ELF-1 (cell line): ENCODE data around the gene FIG4.
"Not testable (repeated sequence)": the region's sequence is repeated elsewhere in the genome, so short reads cannot be mapped to it uniquely, and the experiment has no call there.

Source experiments
- DNase-seq: peaks from one replicate; pipeline ENCODE4 v3.0.0-alpha.2; 2016; ENCODE audit warnings: low read depth, low spot score

Gene FIG4

DNA sequence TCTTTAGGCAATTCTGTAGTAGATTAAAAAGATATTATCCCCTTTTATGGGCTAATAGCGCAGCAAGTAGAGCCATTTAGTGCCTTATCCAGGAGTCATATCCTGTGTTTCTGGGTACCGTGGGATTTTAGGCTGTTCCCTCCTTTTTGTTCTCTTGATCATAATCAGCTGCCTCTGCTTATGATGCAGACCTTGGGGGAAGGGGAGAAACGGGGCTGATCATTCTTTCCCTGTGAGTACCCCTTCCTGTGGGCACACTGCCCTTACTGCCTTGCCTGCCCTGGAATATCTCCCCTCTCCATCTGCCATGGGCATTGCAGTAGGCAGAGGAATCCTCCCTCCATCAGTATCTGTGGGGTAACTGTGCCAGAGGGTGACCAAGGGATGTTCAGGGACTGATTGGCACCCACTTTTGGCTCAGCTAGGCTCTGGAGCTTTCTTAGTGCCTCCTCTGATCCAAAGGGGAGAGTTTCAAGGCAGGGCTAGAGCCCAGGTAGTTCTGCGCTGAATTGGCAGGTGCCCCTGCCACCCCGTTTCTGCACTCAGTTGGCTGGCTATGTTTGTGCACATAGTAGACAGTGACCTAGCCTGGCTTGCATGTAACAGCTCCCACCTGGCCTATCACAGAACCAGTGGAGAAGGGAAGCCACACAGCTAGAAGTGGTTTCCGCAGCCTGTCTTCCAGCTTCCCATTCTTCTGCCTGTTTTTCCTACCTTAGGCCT lies 103.3 kb downstream of the FIG4 start:
- no peak for DNase-seq

DNA sequence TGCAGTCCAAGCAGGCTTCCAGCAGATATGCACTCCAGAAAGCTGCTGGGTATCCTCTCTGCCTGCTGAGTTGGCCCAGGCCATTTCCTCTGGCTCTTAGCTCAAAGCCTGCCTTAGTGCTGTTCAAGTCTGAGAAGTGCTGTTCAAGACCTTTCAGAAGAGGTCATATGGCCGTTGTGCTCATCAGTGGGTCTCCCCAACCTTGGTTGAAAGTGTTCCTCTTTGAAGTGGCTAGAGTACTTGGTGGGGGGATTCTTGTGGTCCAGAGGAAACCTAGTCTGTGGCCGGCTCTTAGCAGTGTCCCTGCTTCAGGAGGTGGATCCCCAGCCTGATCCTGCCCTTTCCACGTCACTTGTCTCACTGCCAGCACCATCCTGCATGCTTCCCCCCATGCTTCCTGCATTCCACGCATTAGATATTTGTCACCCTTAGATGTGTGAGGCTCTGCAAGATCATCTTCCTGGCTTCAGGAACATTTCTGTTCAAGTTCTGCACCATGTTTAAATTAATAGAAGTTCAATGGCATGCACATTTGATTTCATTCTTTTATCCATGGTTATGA lies 105.0 kb downstream of the FIG4 start:
- no peak for DNase-seq

DNA sequence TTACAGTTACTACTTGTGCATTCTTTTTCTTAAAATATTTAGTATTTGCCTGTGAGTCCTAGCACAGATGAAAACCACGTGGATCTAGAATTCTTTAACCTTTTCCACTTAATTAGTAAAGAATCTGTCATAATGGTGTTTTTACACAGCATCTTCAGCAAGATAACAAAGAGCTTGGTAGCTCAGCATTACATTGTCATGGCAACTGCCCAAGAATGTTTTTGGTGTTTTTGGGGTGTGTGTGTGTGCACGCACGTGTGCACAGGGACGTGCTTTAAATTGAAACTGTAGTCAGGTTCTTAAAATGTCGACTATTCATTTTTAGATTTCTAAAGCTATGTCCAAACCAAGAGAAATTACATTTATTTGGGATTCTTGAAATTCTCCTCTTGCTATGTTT lies 108.0 kb downstream of the FIG4 start:
- DNase-seq, result no peak

DNA sequence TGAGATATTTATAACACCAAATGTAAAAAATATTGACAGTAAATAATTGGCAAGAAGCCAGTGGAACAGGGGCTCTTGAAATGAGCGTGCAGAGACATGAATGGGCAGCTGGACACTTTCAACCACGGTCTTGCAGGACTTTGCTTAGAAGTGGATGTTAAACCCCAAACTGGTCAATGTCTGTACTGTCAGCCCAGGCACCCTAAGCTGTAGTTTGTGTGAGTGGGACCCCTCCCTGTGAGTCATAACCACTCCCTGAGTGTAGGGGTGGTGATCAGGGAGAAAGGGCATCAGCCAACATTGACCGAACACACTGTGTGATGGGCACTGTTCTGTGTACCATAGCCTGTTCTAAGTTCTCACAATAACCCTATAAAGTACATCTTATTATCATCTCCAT lies 108.6 kb downstream of the FIG4 start:
- DNase-seq, result no peak

DNA sequence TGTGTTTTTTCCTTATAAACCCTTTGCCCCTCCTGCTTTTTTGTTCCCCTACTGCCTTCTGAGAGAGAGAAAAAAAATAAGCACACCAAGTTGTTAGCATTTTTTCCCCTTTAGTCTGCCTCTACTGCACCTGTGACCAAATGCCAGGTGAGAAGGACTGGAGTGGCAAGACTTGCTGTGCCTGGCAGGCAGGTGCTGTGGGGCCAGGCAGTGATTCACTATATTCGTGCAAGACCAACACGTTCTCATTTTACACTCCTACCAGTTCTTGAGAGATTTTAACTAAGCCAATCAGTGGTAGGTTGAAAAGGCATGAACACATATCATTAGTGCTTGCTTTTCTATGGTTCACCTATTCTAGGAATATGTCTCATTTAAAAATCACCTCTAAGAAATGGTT lies 109.7 kb downstream of the FIG4 start:
- no peak for DNase-seq

DNA sequence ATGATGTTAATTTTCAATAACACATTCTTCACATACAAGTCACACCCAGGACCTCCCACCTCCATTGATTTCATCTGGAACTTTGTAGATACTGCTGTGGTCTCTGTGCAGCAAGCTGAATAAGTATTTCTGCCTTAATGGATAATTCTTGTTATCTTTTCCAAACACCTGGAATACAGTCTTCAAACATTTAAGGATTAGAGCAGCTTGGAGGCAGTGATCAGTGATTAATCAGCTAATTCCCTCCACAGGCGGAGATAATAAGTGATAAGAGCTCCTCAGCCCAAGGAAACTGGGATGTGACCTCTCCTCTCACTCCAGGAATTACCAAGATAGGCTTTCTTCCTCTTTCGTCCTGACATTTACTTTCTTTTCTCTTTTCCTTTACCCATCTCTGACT lies 110.7 kb downstream of the FIG4 start:
- DNase-seq, result no peak

DNA sequence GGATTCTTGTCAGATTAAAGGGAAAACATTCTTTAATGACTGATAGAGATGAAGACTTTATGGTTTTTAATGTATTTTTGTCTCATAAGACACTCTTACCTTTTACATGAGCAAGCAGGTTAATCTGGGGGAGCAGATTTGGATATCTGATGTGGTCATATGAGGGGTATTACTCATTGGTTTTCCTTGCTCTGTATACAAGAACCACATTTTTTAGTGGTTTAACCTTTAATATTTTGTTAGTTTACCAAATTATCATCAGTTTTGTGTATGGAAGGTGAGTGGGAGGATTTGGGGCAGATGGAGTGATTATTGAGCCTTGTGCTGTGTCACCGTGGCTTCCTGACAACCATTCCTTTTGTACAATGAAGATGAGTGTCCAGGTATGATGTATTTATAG lies 112.9 kb downstream of the FIG4 start:
- DNase-seq, result no peak

DNA sequence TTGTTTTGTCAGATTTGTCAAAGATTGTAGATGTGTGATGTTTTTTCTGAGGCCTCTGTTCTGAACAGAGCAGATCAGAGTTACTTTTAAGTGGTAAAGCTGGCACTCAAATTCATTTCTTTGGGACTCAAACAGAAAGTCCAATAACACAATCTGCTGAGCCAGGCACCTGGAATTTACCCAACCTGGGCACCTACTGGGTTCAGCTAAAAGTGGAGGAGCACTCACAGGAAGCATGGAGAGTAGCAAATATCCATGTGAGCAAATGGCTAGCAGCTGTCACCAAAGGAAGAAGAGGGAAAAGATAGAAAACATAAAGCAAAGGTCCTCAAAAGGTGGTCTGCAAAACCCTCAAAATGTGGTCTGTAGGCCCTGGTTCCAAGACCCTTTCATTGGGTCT lies 116.8 kb downstream of the FIG4 start:
- no peak for DNase-seq

DNA sequence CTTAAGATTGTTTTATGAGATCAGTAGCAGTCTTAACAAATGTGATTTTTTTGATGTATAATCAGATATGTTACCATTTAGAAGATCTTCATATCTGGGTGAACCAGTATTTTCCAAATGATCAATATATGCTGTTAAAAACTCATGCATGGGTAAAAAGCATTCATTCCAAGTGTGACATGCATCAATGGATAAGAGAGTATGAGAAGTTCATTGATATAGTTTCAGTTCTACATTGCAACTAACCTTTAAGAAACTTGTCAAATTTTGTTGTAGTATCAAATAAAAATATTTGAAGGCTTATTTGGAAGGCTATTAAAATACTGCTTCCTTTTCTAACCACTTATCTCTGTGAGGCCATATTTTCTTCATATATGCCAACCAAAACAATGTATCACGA lies 117.7 kb downstream of the FIG4 start:
- DNase-seq, result no peak

DNA sequence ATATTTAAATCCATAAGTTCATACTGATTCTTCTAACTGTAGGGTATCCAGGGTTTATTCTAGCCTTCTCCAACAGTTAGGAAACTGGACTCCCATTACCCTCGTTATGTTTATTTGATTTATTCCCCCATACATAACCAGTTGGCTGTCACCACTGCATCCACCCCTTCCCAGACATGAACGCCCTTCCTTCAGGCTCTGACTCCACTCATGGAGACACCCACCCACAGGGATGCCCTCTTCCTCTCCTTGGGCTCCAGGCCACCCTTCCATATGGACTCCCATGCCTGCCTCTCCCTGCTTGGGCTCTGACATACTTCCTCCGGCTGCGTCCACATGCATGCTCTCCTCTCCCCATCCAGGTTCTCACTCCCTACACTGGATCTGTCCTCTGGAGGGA lies 124.0 kb downstream of the FIG4 start:
- no peak for DNase-seq

DNA sequence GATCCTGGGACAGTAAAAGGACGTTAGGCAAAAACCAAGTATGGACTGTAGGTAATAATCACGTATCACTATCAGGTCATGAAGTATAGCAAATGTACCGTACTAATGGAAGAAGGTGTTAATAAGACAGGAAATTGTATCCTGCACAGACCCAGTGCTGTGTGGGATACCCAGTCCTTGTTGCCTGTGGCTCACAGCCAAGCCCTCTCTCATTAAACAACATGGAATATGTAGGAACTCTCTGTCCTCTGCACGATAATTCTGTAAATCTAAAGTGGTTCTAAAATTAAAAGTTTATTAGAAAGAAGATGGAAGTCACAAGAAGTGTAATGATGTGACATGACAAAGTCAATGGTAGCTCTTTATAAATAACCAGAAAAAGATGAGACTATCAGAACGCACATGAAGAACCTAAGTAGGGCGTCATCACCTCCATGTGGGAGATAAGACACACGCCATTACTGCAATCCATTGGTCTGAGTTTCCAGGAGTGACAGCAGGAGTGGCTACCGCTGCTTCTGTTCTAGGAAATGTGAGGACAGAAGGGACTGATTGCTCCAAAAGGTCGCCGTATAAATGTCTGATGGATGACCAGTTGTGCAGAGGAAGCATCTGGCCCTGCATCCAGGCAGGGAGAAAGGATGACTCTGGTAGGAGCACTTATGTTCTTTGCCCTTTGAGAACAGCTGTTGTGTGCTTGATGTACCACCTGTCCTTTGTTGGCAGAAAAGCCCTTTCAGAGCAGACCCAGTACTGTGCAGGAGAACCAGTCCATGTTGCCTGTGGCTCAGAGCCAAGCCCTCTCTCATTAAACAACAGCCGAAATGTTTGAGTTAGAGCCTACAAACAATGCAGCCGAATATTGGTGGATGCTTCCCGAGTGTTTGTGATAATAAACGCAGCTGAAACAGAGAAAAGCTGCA lies 125.6 kb downstream of the FIG4 start:
- no peak for DNase-seq

DNA sequence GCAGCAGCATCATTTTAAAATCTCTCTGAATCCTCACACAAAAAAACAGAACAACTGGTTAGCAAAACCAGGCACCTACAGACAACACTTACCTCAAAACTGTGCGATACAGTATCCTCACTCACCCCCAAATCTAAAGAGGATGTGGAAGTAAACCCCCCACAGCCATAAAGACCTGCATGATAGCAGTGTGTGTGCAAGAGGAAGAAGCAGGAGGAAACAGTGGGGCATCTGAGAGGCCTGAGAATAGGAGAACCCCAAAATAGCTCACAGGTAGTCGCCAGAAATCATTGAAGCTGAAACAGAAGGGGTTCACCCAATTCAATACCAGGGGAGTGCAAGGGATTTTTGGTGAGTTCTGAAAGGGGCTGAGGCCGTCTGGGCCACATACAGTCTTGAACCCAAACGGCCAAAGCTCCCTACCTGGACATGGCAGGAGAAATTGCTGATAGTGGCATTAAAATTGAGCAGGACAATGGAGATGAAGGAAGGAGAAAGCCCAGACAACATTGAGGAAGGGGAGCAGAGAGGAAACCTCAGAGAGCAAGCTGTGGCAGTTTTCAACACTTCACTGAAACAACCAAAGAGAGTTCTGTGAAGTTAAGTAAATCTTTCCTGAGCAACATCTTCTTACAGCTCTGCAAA lies 129.7 kb downstream of the FIG4 start:
- DNase-seq, result no peak

DNA sequence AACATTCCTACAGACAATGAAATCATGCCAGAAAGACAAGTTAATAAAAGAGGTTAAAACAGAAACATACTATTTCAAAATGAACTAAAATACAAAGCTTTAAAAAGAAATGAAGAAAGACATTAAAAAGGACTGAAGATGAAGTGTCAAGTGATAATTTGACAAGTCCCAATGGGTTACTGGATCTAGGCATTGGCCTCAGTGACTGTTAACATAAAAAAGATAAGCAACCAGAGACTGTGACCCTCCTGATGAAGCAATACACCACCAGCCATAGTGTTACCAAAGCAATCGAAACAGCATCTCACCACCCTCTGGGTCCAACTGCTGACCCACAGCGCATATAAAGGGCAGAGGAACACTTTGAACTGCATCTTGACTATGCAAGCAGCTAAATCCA lies 130.3 kb downstream of the FIG4 start:
- DNase-seq, result no peak

DNA sequence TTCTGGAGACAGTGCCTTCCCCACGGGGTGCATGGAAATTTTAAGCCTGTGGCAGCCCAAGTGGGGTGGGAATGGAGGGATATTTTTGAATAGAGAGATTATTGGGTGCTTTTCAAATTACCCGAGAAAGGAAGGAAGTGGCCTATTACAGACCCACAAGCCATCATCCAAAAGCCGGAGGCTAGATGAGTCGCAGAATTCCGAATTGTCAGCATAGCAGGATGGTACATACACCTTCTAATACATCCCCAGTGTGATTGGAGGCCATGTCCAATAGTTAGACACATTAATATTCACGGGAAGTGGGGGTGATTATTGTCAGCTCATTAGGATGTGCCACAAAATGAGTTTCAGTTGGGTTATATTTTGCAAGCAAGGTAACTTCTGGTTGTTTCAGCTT lies 133.0 kb downstream of the FIG4 start:
- DNase-seq, result no peak

DNA sequence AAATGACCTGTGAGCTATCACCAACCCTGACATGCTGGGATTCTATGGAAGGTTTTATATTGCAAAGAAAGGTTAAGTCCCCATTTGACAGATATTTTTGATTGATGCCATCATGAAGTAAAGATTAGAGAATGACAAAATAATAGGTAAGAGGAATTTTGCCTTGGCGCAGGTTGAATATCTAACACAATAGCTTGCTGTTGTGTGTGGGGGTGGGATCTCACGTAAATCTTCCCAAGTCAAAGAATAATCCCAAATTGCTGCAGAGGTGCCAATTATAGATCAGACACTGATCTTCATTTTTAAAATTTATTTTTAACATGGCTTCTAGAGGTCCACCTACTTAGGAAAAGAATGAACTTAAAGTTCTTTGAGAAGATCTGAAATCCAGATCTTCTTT lies 135.5 kb downstream of the FIG4 start:
- no peak for DNase-seq

DNA sequence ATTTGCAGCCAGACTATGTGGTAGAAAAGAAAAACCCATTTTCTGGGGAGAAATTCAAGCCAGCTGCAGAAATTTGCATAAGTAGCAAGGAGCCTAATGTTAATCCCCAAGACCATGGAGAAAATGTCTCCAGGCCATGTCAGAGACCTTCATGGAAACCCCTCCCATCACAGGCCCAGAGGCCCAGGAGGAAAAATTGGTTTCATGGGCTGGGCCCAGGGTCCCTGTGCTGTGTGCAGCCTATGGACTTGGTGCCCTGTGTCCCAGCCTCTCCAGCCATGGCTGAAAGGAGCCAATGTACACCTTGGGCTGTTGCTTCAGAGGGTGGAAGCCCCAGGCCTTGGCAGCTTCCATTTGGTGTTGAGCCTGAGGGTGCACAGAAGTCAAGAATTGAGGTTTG lies 140.3 kb downstream of the FIG4 start:
- DNase-seq, result not testable (repeated sequence)

DNA sequence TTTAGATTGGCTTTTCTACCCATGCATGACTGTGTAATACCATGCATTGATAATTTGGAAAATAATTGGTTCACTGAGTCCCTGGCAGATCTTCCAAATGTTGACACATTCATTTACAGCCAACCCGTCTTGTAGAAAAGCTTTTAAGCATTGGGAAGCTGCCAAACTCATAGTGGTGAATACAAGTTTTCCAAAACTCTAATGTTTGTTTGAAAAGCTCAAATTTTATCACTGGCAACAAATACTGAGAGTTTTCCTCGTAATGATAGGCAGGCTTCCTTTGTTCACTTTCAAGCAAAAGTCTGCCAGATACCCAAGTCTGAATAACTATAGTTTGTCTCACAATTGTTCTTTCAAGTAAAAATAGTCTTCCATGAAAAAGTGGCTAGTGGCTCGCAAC lies 143.0 kb downstream of the FIG4 start:
- DNase-seq, result no peak

DNA sequence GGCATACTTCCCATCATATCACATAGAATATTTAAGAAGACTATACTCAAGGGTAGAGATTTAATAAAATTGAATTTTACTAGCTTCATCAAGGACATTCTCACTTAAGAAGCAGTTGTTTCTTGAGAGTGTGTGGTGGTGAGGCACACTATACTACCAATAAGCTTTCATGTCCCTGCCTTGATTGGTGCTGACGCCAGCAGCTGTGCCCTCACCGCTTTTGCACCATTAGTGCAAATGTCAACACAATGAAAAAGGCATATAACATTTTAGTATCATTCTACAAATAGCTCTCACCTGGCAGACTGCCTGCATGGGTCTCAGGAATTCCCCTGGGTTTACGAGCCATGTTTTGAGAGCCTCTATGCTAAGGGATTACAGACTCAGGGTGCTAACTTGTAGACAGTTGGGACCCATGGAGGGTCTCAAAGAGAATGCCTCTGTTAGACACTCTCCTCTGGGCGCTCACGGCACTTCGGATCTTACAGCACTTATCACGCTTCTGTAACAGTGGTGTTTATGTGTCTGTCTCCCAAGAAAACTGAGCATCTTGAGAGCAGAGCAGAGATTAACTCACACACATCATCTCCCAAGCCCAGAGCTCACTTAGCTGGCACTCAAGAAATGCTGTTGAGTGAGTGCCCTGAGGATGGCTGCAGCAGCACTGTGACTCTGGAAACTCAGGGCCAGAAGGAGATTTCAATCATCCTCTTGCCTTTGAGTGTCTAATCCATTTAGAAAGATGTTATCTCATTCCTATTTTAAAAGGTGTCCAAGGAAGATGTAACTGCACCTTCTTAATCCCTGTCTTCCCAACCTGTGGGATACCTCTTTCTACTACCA lies 143.7 kb downstream of the FIG4 start:
- DNase-seq, result no peak

DNA sequence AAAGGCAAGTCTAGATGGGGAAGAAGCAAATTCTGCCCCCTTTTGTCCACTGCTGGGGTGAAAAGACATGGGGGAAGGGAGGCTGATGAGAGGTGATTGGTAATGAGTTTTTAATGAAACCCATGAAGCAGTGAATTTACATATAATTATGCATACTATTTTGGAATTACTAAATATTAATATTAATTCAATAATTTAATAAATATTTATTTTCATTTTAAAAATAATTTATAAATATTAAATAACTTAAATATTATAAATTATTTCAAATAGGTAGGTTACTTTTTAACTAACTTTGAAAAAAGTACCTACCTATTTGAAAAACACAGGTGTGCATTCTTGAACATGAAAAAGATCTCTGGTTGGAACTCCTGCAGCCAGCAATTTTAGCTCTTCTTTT lies 148.9 kb downstream of the FIG4 start:
- no peak for DNase-seq

DNA sequence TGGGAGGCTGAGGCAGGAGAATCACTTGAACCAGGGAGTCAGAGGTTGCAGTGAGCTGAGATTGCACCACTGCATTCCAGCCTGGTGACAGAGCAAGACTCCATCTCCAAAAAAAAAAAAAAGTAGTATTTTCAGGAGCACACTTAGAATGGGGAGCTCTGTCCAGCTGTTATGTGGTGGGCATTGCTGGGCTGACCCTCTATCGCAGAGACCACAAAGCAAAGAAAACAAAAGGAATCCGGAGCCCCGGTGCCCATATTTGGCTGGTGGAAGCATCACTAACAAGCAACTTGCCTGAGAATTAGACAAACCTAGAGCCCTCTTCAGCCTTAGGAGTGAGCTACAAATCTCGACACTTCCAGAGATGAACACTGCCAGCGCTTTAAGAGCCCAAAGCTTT lies 149.7 kb downstream of the FIG4 start:
- DNase-seq, result no peak

DNA sequence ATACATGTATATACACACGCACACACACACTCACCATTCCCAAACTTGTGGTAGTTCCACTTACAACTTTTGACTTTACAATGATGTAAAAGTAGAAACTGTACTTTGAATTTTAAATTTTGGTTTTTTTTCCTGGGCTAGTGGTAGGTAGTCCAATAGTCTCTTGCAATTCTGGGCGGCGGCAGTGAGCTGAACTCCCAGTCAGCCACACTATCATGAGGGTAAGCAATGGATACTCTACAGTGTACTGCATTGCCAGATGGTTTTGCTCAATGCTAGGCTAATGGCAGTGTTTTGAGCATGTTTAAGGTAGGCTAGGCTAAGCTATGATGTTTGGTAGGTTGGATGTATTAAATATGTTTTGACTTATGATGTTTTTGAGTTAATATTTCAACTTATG lies 150.8 kb downstream of the FIG4 start:
- DNase-seq, result no peak
